Fibroblast of lung (primary cell): ENCODE data around the gene EOGT. TPM values are rescaled to one million over a fixed set of nuclear protein-coding genes. Genes with fewer than 3 reads are reported as not detected.

Experiments
- DNase-seq, 2 donors: peaks; one replicate each; pipeline versions ENCODE4 v3.0.0 to v3.0.0-alpha.2; 2010; ENCODE audit warnings: low read depth in 2 of 2
- H2AFZ ChIP-seq: 2 replicates; pipeline ENCODE4 v1.5.1; 2012; ENCODE audit warnings: low read length, control low read depth, inconsistent platforms
- H3K27ac ChIP-seq: 2 replicates; pipeline ENCODE4 v1.5.1; 2011; ENCODE audit warnings: low read length, control low read depth; ENCODE audit not compliant: insufficient read depth
- H3K27me3 ChIP-seq: 2 replicates; pipeline ENCODE4 v1.5.1; 2011; ENCODE audit warnings: mild to moderate bottlenecking, low read length; ENCODE audit not compliant: control insufficient read depth, insufficient read depth
- H3K36me3 ChIP-seq: 2 replicates; pipeline ENCODE4 v1.5.1; 2011; ENCODE audit warnings: low read length; ENCODE audit not compliant: control insufficient read depth, insufficient read depth
- H3K4me1 ChIP-seq: 2 replicates; pipeline ENCODE4 v1.5.1; 2011; ENCODE audit warnings: low read length; ENCODE audit not compliant: control insufficient read depth, insufficient read depth; ENCODE audit errors: extremely low read depth
- H3K4me2 ChIP-seq: 2 replicates; pipeline ENCODE4 v1.5.1; 2011; ENCODE audit warnings: low read length, control low read depth; ENCODE audit not compliant: insufficient read depth; ENCODE audit errors: extremely low read depth
- H3K4me3 ChIP-seq, 4 experiments: fragments of 200-600 bp in 1 of 4; sonication (generic) in 1 of 4; replicated peaks in 1 of 4; 2 replicates each; pipeline ENCODE4 v1.5.1; 2011 to 2016; ENCODE audit warnings: low read length in 4 of 4, low read depth in 3 of 4, mild to moderate bottlenecking in 3 of 4, control low read depth in 2 of 4, inconsistent platforms in 1 of 4, mixed read lengths in 1 of 4; ENCODE audit not compliant: insufficient read depth in 1 of 4; ENCODE audit errors: control extremely low read depth in 1 of 4
- H3K79me2 ChIP-seq: 2 replicates; pipeline ENCODE4 v1.5.1; 2012; ENCODE audit warnings: mild to moderate bottlenecking, low read length, inconsistent platforms; ENCODE audit not compliant: control insufficient read depth, insufficient read depth
- H3K9ac ChIP-seq: 2 replicates; pipeline ENCODE4 v1.5.1; 2011; ENCODE audit warnings: mild to moderate bottlenecking, low read length, control low read depth; ENCODE audit not compliant: insufficient read depth
- H3K9me3 ChIP-seq: 2 replicates; pipeline ENCODE4 v1.5.1; 2012; ENCODE audit warnings: low read depth, low read length; ENCODE audit not compliant: control insufficient read depth, insufficient read depth
- H4K20me1 ChIP-seq: 2 replicates; pipeline ENCODE4 v1.5.1; 2011; ENCODE audit warnings: low read length; ENCODE audit not compliant: control insufficient read depth, insufficient read depth; ENCODE audit errors: extremely low read depth
- EZH2 ChIP-seq: IDR thresholded peaks from 2 replicates; pipeline ENCODE4 v1.5.1; 2012; ENCODE audit warnings: low read length, control low read depth, mild to moderate bottlenecking; ENCODE audit errors: missing control alignments
- polyA plus RNA-seq, 2 donors: library from polyadenylated mRNA; depleted of rRNA in 1 of 2; stranded (reverse) in 1 of 2; unstranded in 1 of 2; fragments of >200 nt; gene quantifications; 2 replicates each; pipeline ENCODE4 v1.2.1, GENCODE V29; 2011 to 2012; ENCODE audit warnings: missing spikeins in 1 of 2
- total RNA-seq: library from RNA; depleted of rRNA; stranded (reverse); fragments of >200 nt; gene quantifications from 2 replicates; pipeline ENCODE4 v1.2.1, GENCODE V29; 2014
- TF ChIP-seq, protein P1 (sequence below), 2 donors: IDR thresholded peaks in 1 of 2; conservative IDR thresholded peaks in 1 of 2; 1 replicate in 1 of 2; 2 replicates in 1 of 2; pipeline ENCODE4 v1.5.1; 2011 to 2012; ENCODE audit warnings: low read length in 2 of 2, control low read depth in 1 of 2, inconsistent platforms in 1 of 2, low read depth in 1 of 2, mild to moderate bottlenecking in 1 of 2

Gene EOGT
- total and polyA plus RNA-seq, 2 donors (not counting 1 experiment from before 2014, with no cell fraction given) = 30.6 to 50.9 TPM

GRCh38 chr3:69020857-69021256 lies 7.4 kb upstream of the EOGT start:
- no peak for DNase-seq
- H3K4me3 ChIP-seq = no peak overlapping the region
- no peak for TF ChIP-seq EZH2
- TF ChIP-seq, protein P1, sequence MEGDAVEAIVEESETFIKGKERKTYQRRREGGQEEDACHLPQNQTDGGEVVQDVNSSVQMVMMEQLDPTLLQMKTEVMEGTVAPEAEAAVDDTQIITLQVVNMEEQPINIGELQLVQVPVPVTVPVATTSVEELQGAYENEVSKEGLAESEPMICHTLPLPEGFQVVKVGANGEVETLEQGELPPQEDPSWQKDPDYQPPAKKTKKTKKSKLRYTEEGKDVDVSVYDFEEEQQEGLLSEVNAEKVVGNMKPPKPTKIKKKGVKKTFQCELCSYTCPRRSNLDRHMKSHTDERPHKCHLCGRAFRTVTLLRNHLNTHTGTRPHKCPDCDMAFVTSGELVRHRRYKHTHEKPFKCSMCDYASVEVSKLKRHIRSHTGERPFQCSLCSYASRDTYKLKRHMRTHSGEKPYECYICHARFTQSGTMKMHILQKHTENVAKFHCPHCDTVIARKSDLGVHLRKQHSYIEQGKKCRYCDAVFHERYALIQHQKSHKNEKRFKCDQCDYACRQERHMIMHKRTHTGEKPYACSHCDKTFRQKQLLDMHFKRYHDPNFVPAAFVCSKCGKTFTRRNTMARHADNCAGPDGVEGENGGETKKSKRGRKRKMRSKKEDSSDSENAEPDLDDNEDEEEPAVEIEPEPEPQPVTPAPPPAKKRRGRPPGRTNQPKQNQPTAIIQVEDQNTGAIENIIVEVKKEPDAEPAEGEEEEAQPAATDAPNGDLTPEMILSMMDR (conservative IDR thresholded peaks at IDR 0.05 in 1 of 2, IDR thresholded peaks at IDR 0.05 in 1 of 2; ENCODE audit: low read depth in 1 of 2, low read length in 2 of 2) = no peak
- H2AFZ ChIP-seq = no peak overlapping the region
- no peaks in the 10 kb centered on the region for H3K79me2 ChIP-seq
- H3K27me3 ChIP-seq = no peaks in the 10 kb centered on the region
- H3K4me1 ChIP-seq = no peaks in the 10 kb centered on the region
- H3K9me3 ChIP-seq = no peaks in the 10 kb centered on the region
- H3K9ac ChIP-seq = no peak overlapping the region
- no peak overlapping the region for H3K4me2 ChIP-seq
- H3K27ac ChIP-seq = no peak overlapping the region
- H3K36me3 ChIP-seq = peaks cover 6% of the 10 kb centered on the region
- H4K20me1 ChIP-seq = no peaks in the 10 kb centered on the region

- TF ChIP-seq, protein P1 (conservative IDR thresholded peaks at IDR 0.05 in 1 of 2, IDR thresholded peaks at IDR 0.05 in 1 of 2; ENCODE audit: low read depth in 1 of 2, low read length in 2 of 2) = peak in 1 of 2 donors; percentile 36
- no peak for TF ChIP-seq EZH2
- Histone ChIP-seq H2AFZ (no peak overlapping the region), H3K27me3 (no peaks in the 10 kb centered on the region), H3K4me2 (no peak overlapping the region), H3K4me1 (no peaks in the 10 kb centered on the region), H3K27ac (no peak overlapping the region), H3K9ac (no peak overlapping the region), H4K20me1 (no peaks in the 10 kb centered on the region), H3K4me3 (no peak overlapping the region), H3K9me3 (no peaks in the 10 kb centered on the region), H3K79me2 (no peaks in the 10 kb centered on the region), H3K36me3 (peaks cover 3% of the 10 kb centered on the region)
- peak in 1 of 2 donors; percentile 39 for DNase-seq
Measured at GRCh38 chr3:69020424-69020823, 6.9 kb upstream of the EOGT start.

DNA sequence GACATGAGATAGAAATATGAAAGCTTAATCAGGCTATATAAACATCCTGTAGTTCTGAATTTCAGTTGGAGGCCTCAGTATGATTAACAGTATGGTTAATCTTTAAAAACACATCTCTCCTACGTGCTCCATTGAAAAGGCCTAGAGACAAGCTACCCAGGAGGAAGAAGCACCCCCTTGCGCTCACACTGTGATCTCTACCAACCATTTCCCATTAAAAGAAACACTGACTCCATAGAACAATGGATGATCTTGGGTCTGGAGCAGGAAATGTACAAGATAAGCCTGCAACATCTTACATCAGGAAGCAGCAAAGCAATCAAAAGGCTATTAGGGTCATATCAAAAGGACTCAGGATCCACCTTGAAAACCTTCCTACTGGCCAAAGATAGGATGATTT lies 3.4 kb upstream of the EOGT start:
- Histone ChIP-seq H3K27me3 (no peaks in the 10 kb centered on the region), H3K79me2 (no peaks in the 10 kb centered on the region), H3K9ac (no peak overlapping the region), H4K20me1 (no peaks in the 10 kb centered on the region), H3K9me3 (no peaks in the 10 kb centered on the region), H3K27ac (no peak overlapping the region), H3K4me3 (no peak overlapping the region), H3K4me2 (no peak overlapping the region), H3K4me1 (no peaks in the 10 kb centered on the region), H2AFZ (no peak overlapping the region), H3K36me3 (no peaks in the 10 kb centered on the region)
- TF ChIP-seq EZH2 = no peak
- TF ChIP-seq, protein P1 (conservative IDR thresholded peaks at IDR 0.05 in 1 of 2, IDR thresholded peaks at IDR 0.05 in 1 of 2; ENCODE audit: low read depth in 1 of 2, low read length in 2 of 2) = no peak
- no peak for DNase-seq
